K562 (cell line): ENCODE results near the gene PCNX2. TPM values are rescaled to one million over a fixed set of nuclear protein-coding genes. Genes with fewer than 3 reads are reported as not detected.

ENCODE experiments used
- ATAC-seq: fragments of 200-7000 bp; cut with Tn5 transposase; 3 replicates; pipeline ENCODE4 v1.9.1; 2020; ENCODE audit warnings: moderate library complexity
- BruUV-seq: library from RNA; stranded (reverse); fragments of 400-500 nt; replicated peaks from 2 replicates; lab custom pipeline; 2021; lab: Mats Ljungman, UMichigan
- CTCF ChIA-PET: fragments of 300-600 bp; formaldehyde crosslinking; extraction: SDS; loops from one replicate; lab custom pipeline; 2021; ENCODE audit warnings: low intra/inter-chr PET ratio; lab: Yijun Ruan, JAX
- POLR2A ChIA-PET: fragments of 300-600, 350-650 bp; sonication (Branson Sonifier 250); formaldehyde crosslinking; extraction: SDS; loops from one replicate; lab custom pipeline; 2021; ENCODE audit warnings: antibody characterized with exemption, inconsistent platforms; lab: Yijun Ruan, JAX
- DNase-seq, 4 experiments: peaks; one replicate each; pipeline versions ENCODE4 v3.0.0 to v3.0.0-alpha.2; 2011 to 2018; ENCODE audit warnings: low spot score in 3 of 4, mixed read lengths in 3 of 4; ENCODE audit errors: extremely low read depth in 1 of 4
- FAIRE-seq: peaks from 2 replicates; lab custom pipeline; 2011; peaks lifted over from hg19 to GRCh38; lab: Jason Lieb, UNC
- H2AFZ ChIP-seq: 2 replicates; pipeline ENCODE4 v1.6.0; 2011; ENCODE audit warnings: low read depth, low read length, control low read depth, inconsistent platforms
- H3K27ac ChIP-seq: fragments of 200-600 bp; 3 replicates; pipeline ENCODE4 v1.8.0; 2011; ENCODE audit warnings: low read depth, mild to moderate bottlenecking, control low read depth, inconsistent platforms, low read length, moderate library complexity, mixed read lengths; ENCODE audit errors: extremely low read depth
- H3K27me3 ChIP-seq, 2 experiments: fragments of 300-600 bp in 1 of 2; 2 replicates in 1 of 2; 3 replicates in 1 of 2; pipeline versions ENCODE4 v1.6.0 to v1.8.0; 2011; ENCODE audit warnings: inconsistent platforms in 2 of 2, low read length in 2 of 2, mild to moderate bottlenecking in 1 of 2, mixed read lengths in 1 of 2, moderate library complexity in 1 of 2; ENCODE audit not compliant: control insufficient read depth in 2 of 2, insufficient read depth in 2 of 2
- H3K36me3 ChIP-seq: fragments of 300-600 bp; 3 replicates; pipeline ENCODE4 v1.8.0; 2011; ENCODE audit warnings: mild to moderate bottlenecking, low read length, inconsistent platforms; ENCODE audit not compliant: control insufficient read depth, insufficient read depth
- H3K4me1 ChIP-seq, 2 experiments: fragments of 200-600 bp in 1 of 2; replicated peaks in 1 of 2; 2 replicates in 1 of 2; 3 replicates in 1 of 2; pipeline versions ENCODE4 v1.5.1 to v1.8.0; 2011; ENCODE audit warnings: inconsistent platforms in 2 of 2, low read length in 2 of 2, mild to moderate bottlenecking in 1 of 2, mixed read lengths in 1 of 2, moderate library complexity in 1 of 2; ENCODE audit not compliant: control insufficient read depth in 2 of 2, insufficient read depth in 2 of 2
- H3K4me2 ChIP-seq: 2 replicates; pipeline ENCODE4 v1.6.1; 2011; ENCODE audit warnings: low read length, control low read depth, inconsistent platforms, mixed read lengths; ENCODE audit not compliant: insufficient read depth
- H3K4me3 ChIP-seq: fragments of 200-600 bp; sonication (generic), shearing (Covaris generic); 2 replicates; pipeline ENCODE4 v1.5.1; 2016; ENCODE audit warnings: control low read depth, inconsistent platforms
- H3K79me2 ChIP-seq: fragments of 200-600 bp; 3 replicates; pipeline ENCODE4 v1.8.0; 2011; ENCODE audit warnings: low read length, inconsistent platforms; ENCODE audit not compliant: control insufficient read depth, insufficient read depth
- H3K9ac ChIP-seq, 2 experiments: 2 replicates each; pipeline versions ENCODE4 v1.6.0 to v1.6.1; 2011; ENCODE audit warnings: low read depth in 2 of 2, low read length in 2 of 2, control low read depth in 1 of 2, inconsistent platforms in 1 of 2, mild to moderate bottlenecking in 1 of 2, mixed read lengths in 1 of 2; ENCODE audit not compliant: insufficient read depth in 1 of 2
- H3K9me1 ChIP-seq: one replicate; pipeline ENCODE4 v1.6.0; 2011; ENCODE audit warnings: inconsistent platforms, mild to moderate bottlenecking, low read length, moderate library complexity; ENCODE audit not compliant: control insufficient read depth, insufficient read depth
- H3K9me3 ChIP-seq: replicated peaks from 2 replicates; pipeline ENCODE4 v1.5.1; 2011; ENCODE audit warnings: low read depth, low read length, inconsistent platforms; ENCODE audit not compliant: control insufficient read depth, insufficient read depth
- H4K20me1 ChIP-seq: replicated peaks from 2 replicates; pipeline ENCODE4 v1.6.1; 2011; ENCODE audit warnings: low read length, inconsistent platforms, mixed read lengths; ENCODE audit not compliant: control insufficient read depth, insufficient read depth
- CEBPG ChIP-seq, 3 experiments: fragments of 200-800 bp in 1 of 3; sonication (Bioruptor generic) in 1 of 3; sonication (generic) in 1 of 3; formaldehyde crosslinking in 1 of 3; IDR thresholded peaks in 2 of 3; conservative IDR thresholded peaks in 1 of 3; 2 replicates each; pipeline versions ENCODE4 v1.6.1 to v1.8.0; 2016 to 2022; ENCODE audit warnings: missing compliant biosample characterization in 2 of 3, missing genetic modification characterization in 2 of 3, mild to moderate bottlenecking in 1 of 3, missing genetic modification reagents in 1 of 3
- FOXK2 ChIP-seq, 2 experiments: fragments of 450-650 bp; IDR thresholded peaks in 1 of 2; conservative IDR thresholded peaks in 1 of 2; 2 replicates each; pipeline ENCODE4 v1.6.1; 2016; ENCODE audit warnings: low read depth in 2 of 2, mild to moderate bottlenecking in 1 of 2
- GABPA ChIP-seq: fragments of 200-800 bp; sonication (Bioruptor generic); conservative IDR thresholded peaks from 2 replicates; pipeline ENCODE4 v1.6.1; 2016; ENCODE audit warnings: low read depth, missing genetic modification characterization, missing compliant biosample characterization
- HOXB6 ChIP-seq: fragments of 250-450 bp; sonication (Bioruptor Pico); IDR thresholded peaks from 2 replicates; pipeline ENCODE4 v1.5.1; 2022; ENCODE audit warnings: mild to moderate bottlenecking, borderline replicate concordance
- MAFF ChIP-seq: IDR thresholded peaks from 2 replicates; pipeline ENCODE4 v1.6.1; 2012; ENCODE audit warnings: low read length, improper control_type of control experiment
- TRIM24 ChIP-seq, 2 experiments: fragments of 450-650 bp; IDR thresholded peaks; 2 replicates each; pipeline ENCODE4 v1.6.1; 2016
- ZBTB12 ChIP-seq: fragments of 250-450 bp; sonication (Bioruptor Pico); IDR thresholded peaks from 2 replicates; pipeline ENCODE4 v1.4.0; 2020
- ZNF23 ChIP-seq: fragments of 250-450 bp; sonication (Bioruptor Pico); IDR thresholded peaks from 2 replicates; pipeline ENCODE4 v1.4.0; 2020; ENCODE audit warnings: mild to moderate bottlenecking
- ZNF282 ChIP-seq: sonication (generic); formaldehyde crosslinking; IDR thresholded peaks from 2 replicates; pipeline ENCODE4 v1.8.1; 2023; ENCODE audit warnings: missing genetic modification reagents
- ZNF583 ChIP-seq: fragments of 250-450 bp; sonication (Bioruptor Pico); IDR thresholded peaks from 2 replicates; pipeline ENCODE4 v1.4.0; 2020
- ZNF778 ChIP-seq: fragments of 450-650 bp; formaldehyde crosslinking; IDR thresholded peaks from 2 replicates; pipeline ENCODE4 v1.4.0; 2020; ENCODE audit warnings: mild to moderate bottlenecking, moderate library complexity
- WGBS: fragments of 100-300 bp; shearing (Covaris generic); methylation state at CpG from one replicate; pipeline ENCODE4 v1.1.6; 2016; ENCODE audit warnings: low coverage, mixed read lengths; ENCODE audit not compliant: insufficient coverage; ENCODE audit errors: missing lambda C conversion rate; 5-methylcytosine and 5-hydroxymethylcytosine counted together
- in situ Hi-C: fragments of 300-500 bp; cut with MboI; formaldehyde crosslinking; loops from 4 replicates; pipeline ENCODE4 v1.15.0; 2018; ENCODE audit warnings: inconsistent platforms, mixed read lengths
- intact Hi-C: fragments of 100-400 bp; cut with micrococcal nuclease; formaldehyde crosslinking; loops from 2 replicates; pipeline ENCODE4 v1.14.2; 2022
- polyA plus RNA-seq, 8 experiments: library from polyadenylated mRNA; depleted of rRNA in 4 of 8; stranded (reverse) in 5 of 8; unstranded in 3 of 8; fragments of >200 nt; fragmentation: Nextera tagmentation in 2 of 8; fragmentation: Illumina TruSeq in 1 of 8; extraction: Ambion mirVana in 2 of 8; extraction: Trizol in 1 of 8; gene quantifications; 2 replicates each; pipeline versions ENCODE4 v1.2.1 to v1.2.3, GENCODE V29; 2011 to 2014; ENCODE audit warnings: inconsistent platforms in 1 of 8, missing spikeins in 1 of 8
- total RNA-seq, 7 experiments: library from RNA; depleted of rRNA in 6 of 7; stranded (reverse); fragments of >200 nt in 6 of 7; fragmentation: Illumina TruSeq in 2 of 7; extraction: Trizol in 2 of 7; gene quantifications; 2 replicates each; pipeline versions ENCODE4 v1.2.1 to v1.2.3, GENCODE V29; 2011 to 2021; ENCODE audit warnings: low replicate concordance in 1 of 7
- TF ChIP-seq, protein P1 (sequence below), 2 experiments: fragments of 450-650 bp in 1 of 2; sonication (generic) in 1 of 2; formaldehyde crosslinking in 1 of 2; IDR thresholded peaks in 1 of 2; conservative IDR thresholded peaks in 1 of 2; 2 replicates each; pipeline versions ENCODE4 v1.6.1 to v1.8.1; 2016 to 2023; ENCODE audit warnings: mild to moderate bottlenecking in 2 of 2, moderate library complexity in 2 of 2, inconsistent platforms in 1 of 2, missing genetic modification reagents in 1 of 2

The PCNX2 gene
- total and polyA plus RNA-seq, 9 of the 15 experiments (the other 6 are each of a cell fraction or from before 2014, with no cell fraction given), result 0.07 to 0.33 TPM; not detected in 7

DNA sequence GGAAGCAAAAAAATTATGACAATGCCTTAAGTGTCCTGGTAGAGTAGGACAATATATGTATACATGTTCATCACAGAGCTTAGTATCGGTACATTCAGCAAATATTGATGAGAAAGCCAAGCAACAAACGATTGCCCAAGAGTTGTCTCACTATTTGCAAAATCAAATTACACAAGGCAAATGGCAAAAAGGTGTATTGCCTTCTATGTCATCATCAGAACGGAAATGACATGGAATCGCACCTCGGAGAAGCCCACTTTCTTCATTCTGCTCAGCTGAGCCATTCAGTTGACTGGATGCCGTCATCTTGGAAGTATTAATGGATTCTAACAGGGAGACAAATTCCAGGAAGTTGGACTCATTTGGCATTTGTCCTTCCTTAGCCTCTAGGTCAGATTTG, 37.7 kb downstream of the PCNX2 start:
- ChIA-PET CTCF (no interaction called here), POLR2A (interaction anchor here (0.5 kb wide), 1 partner anchor 1508 kb away, joined by 3 read pairs; no protein-coding TSS in a partner anchor)
- intact Hi-C loops, result no loop called here
- in situ Hi-C loops, result no loop called here
- 0% methylated on average over 6 of the region's 6 CpGs for WGBS
- no peak for FAIRE-seq
- no peaks in the 10 kb centered on the region for H3K4me1 ChIP-seq
- H3K9me3 ChIP-seq, result no peaks in the 10 kb centered on the region
- BruUV-seq, result no TSS peak
- no peaks in the 10 kb centered on the region for H3K9me1 ChIP-seq
- H2AFZ ChIP-seq, result no peak overlapping the region
- H3K36me3 ChIP-seq, result no peaks in the 10 kb centered on the region
- TF ChIP-seq, protein P1, sequence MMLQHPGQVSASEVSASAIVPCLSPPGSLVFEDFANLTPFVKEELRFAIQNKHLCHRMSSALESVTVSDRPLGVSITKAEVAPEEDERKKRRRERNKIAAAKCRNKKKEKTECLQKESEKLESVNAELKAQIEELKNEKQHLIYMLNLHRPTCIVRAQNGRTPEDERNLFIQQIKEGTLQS (IDR thresholded peaks at IDR 0.05), result peak; percentile 39
- TF ChIP-seq, protein P1 (CRISPR knock-in tag; conservative IDR thresholded peaks at IDR 0.05), result no peak
- TF ChIP-seq ZNF778 (CRISPR knock-in tag), result no peak
- TF ChIP-seq ZNF282 (CRISPR knock-in tag), result no peak
- no peak for TF ChIP-seq HOXB6 (CRISPR knock-in tag)
- TF ChIP-seq ZNF23 (CRISPR knock-in tag), result no peak
- TF ChIP-seq ZBTB12 (CRISPR knock-in tag), result no peak
- no peak for TF ChIP-seq MAFF
- no peak for TF ChIP-seq ZNF583
- peak; percentile 40; the same call in 1 of the 2 replicates for TF ChIP-seq GABPA (tag)
- TF ChIP-seq CEBPG (CRISPR knock-in tag; IDR thresholded peaks at IDR 0.05), result no peak
- TF ChIP-seq CEBPG (tag; conservative IDR thresholded peaks at IDR 0.05 in 1 of 2, IDR thresholded peaks at IDR 0.05 in 1 of 2), result peak; percentile 63 to 85
- no peak for TF ChIP-seq FOXK2 (conservative IDR thresholded peaks at IDR 0.05 in 1 of 2, IDR thresholded peaks at IDR 0.05 in 1 of 2; ENCODE audit: low read depth in 2 of 2)
- peak in 1 of 2 experiments; percentile 43; a peak in 1 of 4 replicates for TF ChIP-seq TRIM24 (IDR thresholded peaks at IDR 0.05)
- no peaks in the 10 kb centered on the region for H4K20me1 ChIP-seq
- peaks cover 0 to 13% of the 10 kb centered on the region in 2 experiments; a peak in 2 of 5 replicates for H3K27me3 ChIP-seq
- H3K9ac ChIP-seq, result no peak overlapping the region
- no peak overlapping the region for H3K4me3 ChIP-seq
- no peak overlapping the region for H3K4me2 ChIP-seq
- no peak for DNase-seq
- no peak for ATAC-seq
- H3K79me2 ChIP-seq, result no peaks in the 10 kb centered on the region
- H3K27ac ChIP-seq, result no peak overlapping the region
